CD4-positive, alpha-beta T cell treated with Interferon alpha-2 for 1 hour (primary cell): ENCODE data around the gene FAM72C.
"Not testable (repeated sequence)": the region's sequence is repeated elsewhere in the genome, so short reads cannot be mapped to it uniquely, and the experiment has no call there.

Experiments used
- DNase-seq, 2 donors: peaks; one replicate each; pipeline ENCODE4 v3.0.0-alpha.2; 2020 to 2022

The FAM72C gene

DNA sequence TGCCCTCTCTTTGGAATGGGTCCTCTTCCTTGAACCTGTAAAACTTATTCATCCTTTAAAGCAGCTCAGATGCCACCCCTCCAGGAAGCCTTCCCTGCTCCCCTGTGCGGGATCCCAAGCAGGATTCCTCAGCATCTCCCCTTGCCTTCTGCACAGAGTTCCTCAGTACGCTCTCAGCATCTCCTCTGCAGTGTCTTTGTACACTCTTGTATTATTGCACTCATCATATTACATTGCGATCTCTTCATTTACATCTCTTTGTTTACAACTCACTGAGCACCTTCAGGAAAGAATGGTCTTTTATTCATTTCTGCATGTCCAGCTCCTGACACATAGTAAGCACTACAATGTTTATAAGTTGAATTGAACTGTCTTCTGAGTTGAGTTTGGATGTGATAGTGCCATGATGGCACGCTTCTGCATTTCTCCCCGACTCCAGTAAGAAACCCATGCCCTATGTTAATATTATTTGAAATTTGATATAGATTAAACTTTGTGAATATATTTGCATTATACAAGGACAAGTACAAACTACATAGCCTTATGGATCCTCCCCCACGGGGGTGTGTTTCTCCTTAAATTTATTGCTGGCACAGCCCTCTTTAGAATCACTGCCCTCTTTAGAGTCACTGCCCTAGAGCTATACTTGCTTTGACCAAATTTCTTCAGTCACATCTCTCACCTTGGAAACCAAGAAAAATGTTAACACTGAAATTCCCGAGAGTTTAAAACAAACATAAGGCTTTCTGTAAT lies 13.1 kb upstream of the FAM72C start:
- not testable (repeated sequence) for DNase-seq

DNA sequence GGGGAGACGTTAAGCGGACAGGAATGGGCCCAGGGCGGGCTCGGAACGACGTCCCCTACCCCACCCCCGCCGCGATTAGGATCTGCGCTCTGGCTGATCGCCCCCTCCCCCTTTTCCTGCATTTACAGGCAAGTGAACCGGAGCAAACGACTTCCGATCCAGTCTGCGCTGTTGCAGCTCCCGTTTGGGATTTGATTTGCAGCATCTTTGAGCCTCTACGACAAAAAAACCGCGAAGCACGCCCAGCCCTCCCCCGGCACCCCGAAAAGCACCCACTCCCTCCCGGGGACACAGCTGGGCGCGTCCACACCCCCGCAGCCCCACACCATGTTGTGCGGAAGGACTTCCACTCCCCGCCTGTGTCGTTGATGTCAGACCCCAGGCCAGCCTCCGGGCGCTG lies 2.6 kb upstream of the FAM72C start:
- DNase-seq, result peak in 1 of 2 donors; percentile 1

DNA sequence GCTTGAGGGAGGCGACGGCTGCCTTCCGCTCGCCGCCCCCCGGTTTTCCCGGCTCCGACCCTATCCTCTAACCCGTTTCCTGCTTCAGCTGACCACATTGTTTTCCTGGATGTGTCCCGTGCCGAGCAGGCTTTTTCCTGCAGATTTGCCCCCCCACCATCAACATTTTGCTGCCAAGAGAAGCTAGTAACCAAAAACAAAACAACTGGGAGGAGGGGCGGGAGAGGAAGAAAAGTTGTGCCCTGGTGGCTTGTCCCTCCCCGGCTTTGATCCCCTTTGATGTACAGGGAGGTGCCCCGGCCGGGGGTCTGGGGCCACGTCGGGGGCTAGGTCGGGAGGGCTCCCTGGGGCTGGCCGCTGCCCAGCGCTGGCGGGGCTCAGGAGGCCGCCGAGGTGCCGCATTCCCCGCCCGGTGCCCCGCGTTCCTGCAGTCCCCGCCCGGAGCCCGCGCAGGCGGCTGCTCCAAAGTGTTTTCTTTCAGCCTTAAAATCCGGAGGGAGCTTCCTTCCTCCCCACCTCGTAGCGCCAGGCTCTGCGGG lies 2.2 kb upstream of the FAM72C start:
- DNase-seq, result not testable (repeated sequence)

DNA sequence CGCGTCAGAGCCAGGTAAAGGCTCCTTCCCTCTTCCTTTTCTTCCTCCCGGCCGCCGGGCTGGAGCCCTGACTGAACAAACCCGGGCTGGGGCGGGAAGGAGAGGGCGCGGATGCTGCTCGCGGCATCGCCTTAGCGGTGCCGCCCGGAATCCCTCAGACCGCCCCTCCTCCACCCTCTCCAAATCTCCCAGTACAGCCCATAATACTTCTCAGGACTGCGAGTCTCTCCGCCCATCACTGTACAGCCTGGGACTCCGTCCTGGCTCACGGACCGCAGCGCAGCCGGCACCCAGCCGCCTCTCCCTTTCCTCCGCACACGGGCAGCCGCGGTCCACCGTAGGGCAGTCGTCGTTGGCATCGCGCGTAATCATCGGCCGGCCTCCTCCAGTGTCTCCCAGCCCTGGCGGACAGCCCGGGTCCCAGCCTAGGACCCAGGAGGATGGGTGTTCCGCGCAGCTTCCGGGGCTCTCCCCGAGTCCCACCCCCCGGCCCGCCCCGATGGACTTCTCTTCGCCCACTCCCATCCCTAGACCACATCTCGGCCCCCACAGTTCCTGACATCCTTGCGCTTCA lies 1.1 kb upstream of the FAM72C start:
- DNase-seq, result not testable (repeated sequence)

DNA sequence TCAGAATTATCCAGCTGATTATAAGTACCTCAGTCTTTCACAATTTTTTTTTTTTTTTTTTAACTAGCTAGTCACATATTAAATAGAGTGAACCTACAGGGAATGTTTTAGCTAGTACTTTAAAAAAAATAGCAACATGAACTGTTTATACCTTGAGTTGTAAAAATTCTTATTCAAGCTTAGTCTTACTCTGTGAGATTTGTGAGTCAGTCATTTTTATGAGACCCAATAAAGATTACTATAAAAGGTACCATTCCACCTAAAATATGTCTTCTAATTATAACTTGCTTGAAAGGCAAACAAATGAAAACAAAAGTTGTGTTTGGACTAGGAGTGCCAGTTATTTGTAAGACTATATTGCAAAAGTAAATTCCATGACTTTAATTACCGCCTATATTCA lies 5.9 kb downstream of the FAM72C start:
- DNase-seq, result not testable (repeated sequence)

DNA sequence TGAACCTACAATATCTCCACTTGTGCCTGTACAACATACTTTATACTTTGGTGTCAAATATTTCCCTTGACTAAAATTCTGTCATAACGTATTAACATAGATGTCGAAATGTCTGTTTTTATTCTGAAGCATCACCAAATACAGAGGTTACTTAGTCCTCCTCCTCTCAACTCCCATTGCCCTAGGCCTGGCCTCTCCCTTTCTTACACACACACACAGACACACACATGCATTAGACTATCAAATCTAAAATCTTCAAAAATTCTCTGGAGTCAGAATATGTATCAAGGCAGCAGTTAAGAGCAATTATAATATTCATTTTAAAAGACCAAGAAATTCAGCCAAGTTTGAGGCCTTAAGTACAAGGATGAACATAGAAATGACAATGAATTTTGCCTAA lies 7.5 kb downstream of the FAM72C start:
- DNase-seq, result not testable (repeated sequence)

DNA sequence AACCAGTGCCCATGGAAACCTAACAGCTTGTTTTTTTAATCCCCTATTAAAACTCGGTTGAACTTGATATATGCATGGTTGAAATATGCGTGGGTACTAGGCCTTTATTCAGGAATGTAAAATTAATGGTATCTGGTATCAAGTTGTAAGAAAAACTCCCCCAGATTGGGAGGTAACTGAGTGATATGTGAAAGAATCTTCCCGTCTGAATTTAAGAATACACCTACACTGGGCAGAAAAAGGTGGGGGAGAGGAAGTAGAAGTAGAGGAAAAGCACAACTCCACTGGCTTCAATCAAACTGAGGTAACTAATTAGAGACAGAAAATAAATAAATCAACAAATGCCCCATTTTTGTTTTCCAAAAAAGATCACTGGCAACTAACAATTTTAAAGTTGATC lies 15.9 kb downstream of the FAM72C start:
- not testable (repeated sequence) for DNase-seq

DNA sequence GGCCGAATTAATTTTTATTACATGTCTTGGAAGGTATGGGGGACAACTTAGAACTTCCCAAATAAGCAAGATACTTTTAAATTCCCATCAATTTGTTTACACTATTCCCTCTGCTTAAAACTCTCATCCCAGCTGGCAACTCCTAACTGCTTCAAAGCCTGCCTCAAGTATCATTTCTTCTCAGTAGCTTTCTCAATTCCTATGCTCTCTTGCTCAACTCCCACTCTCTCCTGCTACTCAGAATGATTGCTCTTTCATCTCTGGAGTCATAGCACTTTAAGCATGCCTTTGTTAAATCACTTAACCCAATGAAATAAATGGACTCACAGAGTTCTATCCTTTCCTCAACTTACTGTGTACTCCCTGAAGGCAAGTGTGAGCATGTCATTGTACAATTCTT lies 18.9 kb downstream of the FAM72C start:
- DNase-seq, result not testable (repeated sequence)

DNA sequence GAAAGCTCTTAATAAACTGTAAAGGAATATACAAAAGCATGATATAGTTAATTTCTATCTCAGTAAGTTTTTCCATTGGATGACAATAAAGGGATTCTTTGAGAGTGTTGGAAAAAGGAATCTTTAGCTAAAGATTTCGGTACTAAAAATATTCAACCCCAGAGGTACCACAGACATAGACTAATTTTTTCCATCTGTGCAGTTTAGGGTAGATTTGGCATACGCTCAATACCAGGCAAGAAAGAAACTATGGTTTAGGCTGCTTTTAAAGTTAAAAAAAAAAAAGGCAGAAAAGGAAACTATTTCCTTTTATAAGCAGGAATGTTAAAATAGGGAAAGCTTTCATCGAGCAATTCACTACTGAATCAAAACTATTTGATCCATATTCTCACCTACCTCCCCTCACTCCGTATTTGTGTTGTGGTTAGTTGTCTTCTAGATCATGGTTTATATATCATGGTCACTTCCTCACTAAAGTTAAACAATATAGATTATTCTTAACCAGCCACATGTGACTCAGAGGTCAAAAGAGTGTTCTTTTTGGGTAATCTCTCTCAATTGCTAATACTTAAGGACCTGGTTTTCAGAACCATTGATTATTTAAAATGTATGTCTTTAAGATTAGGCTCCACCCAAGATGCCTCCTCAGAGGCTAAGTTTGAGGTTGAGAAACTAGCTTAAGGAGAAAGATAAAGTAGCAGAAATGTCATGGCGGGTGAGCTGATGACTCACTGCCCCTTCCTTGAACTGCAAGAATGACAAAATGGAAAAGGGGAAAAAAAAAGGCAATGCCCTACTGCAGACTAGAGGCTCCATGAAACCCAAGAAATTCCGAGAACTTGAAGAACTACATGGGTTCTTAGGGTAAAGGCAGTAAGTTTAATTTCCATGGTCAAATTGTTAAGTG lies 20.0 kb downstream of the FAM72C start:
- not testable (repeated sequence) for DNase-seq

DNA sequence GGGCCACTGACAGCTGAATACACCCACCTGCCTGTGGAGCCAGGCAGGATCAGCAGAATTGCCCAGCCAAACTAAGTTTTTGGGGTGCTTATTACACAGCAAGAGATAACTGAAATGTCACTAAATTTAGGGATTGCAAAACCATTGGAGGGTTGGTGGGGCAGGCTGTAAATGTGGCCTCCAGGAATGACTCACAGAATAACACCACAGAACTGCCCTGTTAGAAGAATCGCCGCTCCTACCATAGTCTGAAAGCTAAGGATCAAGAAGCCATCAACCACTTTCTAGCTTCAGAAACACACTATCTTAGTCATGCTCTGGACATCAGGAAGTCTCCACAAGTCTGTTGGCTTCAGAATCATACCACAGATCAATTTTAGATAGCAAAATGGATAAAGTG lies 24.0 kb downstream of the FAM72C start:
- not testable (repeated sequence) for DNase-seq

DNA sequence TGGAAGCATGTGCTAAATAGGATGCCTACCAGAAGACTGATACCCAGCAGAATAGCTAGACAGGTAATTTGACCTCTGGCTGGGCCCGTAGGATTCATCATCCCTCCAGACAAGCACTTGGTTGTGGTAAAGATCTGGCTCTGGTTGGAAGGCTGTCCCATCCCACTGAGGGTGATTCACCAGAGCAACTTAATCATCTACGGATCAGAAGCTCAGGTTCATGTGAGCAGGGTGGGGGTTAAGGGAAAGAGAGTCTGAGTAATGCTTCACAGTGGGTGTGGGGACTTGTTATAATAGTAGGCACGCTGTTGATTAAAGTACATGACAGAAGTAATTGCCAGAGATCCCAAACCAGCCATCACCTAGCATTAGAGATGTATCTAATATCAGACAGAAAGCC lies 26.5 kb downstream of the FAM72C start:
- not testable (repeated sequence) for DNase-seq

DNA sequence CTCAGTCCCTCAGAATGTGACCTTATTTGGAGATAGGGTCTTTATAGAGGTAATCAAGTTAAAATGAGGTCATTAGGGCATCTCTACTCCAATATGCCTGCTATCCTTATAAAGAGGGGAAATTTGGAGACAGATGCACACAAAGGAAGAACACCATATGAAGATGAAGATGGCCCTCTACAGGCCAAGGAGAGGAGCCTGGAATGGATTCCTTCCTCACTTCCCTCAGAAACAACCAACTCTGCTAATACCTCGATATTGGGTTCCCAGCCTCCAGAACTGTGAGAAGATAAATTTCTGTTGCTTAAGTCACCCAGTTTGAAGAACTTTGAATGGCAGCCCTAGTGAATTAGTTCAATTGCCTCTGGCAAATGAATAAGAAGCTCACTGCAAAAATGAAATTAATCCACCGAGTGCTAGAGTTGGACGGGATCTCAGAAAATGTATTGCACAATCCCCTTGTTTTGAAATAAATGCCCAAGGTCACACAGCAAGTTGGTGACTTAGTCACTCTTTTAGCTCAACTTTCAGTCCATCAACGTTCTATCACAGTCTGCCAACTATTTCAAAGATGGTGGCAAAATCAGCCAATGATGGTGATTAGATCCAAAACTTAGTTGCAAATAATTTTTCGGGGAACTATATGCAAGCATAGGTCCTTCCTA lies 27.1 kb downstream of the FAM72C start:
- DNase-seq, result not testable (repeated sequence)

DNA sequence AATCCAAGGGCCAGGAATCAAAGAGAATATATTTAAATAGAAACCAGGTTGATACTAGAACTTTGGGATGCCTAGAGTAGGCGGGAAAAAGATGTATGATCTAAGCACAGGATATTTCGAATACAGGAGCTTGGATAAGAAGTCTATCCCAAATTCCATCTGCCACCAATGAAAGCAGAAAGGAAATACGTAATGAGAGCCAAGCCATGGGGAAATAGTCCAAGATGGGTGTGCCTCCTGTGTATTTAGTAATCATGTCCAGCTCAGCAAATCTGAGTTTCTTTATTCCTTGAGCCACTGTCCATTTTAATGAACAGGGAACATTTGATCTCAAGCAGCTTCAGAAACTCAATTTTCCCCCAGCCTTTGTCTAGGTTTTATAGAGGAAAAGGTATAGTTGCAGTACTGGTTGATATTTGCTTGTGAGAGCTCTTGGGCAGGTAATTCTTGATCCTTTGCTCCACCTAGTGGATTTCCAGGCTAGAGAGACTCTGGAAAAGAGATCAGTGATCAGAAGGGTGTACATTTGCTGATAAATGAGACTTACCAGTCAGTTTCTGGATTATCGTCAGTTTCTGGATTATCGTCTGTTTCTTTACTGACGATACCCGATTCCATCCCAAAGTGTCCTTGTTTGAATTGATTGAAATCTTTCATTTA lies 28.3 kb downstream of the FAM72C start:
- DNase-seq, result not testable (repeated sequence)

DNA sequence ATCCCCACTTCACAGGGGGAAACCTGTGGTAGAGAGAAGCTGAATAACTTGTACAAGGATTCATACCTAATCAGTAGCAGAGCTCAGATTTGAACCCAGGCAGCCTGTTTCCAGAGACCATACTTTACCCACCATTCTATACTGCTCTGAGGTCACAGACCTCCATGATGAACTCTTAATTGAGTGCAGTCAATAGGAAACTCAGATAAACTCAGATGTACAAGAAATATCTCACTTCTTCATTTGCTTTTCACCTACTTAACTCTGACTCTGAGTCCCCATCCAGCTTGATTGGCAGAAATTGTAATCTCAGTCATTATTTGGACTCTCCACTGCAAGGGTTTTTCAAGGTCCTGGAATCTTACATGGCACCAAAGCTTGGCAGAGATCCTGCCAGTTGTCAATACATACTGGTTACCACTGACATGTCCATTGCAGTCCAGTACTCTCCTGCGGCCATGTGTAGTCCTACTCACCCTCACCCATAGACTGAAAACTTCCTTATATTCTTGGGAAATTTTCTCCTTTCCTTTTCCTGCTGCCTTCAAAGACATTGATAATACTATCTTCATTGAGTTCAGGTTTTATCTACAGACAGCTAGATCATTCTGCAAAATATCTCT lies 29.4 kb downstream of the FAM72C start:
- DNase-seq, result not testable (repeated sequence)

DNA sequence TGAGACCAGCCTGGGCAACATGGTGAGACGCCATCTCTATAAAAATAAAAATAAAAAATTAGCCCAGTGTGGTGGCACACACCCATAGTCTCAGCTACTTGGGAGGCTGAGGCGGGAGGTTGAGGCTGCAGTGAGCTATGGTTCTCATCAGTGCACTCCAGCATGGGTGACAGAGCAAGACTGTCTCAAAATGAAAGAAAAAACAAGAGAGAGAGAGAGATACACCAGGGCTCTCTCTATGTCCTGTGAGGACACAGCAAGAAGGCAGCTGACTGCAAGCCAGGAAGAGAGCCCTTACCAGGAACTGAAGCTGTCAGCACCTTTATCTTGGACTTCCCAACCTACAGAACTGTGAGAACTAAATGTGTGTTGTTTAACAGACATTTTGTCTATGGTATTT lies 32.1 kb downstream of the FAM72C start:
- DNase-seq, result not testable (repeated sequence)

DNA sequence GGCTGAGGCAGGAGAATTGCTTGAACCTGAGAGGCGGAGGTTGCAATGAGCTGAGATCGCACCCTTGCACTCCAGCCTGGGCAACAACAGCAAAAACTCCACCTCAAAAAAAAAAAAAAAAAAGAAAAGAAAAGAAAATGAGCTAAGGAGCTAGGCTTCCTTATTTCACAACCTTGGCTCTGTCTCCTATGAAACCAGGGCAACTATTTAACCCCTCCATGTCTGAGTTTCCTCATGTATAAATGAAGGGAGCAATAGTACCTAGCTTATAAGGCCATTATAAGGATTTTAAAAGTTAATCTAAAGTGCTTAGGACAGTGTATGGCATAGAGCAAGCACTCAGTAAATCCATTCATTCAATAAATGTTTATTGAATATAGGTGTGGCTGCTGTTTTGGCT lies 32.9 kb downstream of the FAM72C start:
- DNase-seq, result not testable (repeated sequence)

DNA sequence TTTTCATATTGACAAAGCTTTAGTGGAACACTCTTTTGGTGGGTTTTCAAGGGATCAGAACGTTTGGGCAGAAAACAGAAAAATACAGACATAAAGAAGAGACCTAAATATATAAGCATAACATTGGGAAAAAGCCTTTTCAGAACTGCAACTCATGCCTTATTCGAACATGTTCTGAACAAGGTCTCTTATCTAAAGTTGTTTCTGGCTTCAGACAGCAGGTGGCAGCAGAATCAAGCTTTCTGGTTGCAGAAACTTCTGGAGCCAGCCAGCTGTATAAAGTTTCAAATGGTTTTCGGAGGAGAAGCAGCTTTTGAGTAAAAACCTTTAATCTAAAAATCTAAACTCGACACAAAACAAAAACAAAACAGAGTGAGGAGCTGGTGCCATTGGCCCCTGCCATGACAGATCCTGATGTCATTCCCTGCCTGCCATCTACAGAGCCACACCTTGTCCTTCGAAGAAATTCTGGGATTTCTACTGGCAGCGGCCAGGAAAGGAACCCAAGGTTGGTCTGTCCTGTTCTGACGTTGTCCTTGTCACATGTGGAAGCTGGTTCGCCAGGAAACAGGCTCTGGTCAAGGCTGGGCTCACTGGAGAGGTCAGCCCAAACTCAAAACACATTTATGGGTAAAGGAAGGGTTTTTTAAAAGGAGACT lies 35.2 kb downstream of the FAM72C start:
- peak; percentile 37 to 61 for DNase-seq

DNA sequence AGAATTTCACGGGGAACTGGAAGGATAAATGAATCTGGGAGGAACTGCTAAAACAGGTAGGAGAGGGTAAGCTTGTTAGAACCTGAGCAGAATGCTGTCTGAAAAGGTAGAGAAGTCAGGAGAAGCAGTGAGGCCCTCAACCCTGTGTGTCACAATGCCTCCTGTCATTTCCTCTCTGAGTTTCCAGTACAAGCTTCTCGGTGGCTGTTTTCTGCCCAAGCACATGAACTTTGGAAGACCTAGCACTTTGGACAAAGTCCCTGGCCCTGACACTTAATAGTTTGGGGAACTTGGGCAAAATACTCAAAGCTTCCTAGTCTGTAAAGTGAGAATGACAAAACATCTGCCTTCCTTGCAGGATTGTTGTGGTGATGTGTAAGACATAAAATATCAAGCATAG lies 52.7 kb downstream of the FAM72C start:
- not testable (repeated sequence) for DNase-seq

DNA sequence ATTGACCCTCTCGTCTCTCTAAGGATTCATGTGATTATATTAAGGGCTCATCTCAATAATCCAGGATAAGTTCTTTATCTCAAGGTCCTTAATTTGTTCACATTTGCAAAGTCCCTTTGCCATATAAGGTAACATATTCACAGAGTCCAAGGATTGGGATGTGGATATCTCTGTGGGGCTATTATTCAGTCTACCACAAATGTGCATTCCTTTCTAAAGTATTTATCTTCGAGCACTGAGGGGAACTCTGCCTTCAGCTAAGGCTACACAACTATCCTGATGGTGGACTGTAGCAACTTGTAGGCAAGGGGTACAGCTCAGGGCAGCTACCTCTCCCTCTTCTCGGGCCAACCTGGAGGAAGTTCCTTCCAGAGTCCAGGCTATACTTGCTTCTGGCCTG lies 53.2 kb downstream of the FAM72C start:
- not testable (repeated sequence) for DNase-seq

DNA sequence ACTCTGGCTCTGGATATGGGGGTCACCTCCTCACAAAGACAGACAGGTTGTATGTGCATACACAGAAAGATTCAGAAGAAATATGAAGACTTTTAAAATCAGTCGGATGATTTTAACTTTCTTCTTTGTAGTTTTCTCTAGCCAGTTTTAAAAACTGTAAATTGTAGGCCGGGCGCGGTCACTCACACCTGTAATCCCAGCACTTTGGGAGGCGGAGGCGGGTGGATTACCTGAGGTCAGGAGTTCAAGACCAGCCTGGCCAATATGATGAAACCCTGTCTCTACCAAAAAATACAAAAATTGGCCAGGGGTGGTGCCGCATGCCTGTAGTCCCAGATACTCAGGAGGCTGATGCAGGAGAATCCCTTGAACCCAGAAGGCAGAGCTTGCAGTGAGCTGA lies 58.1 kb downstream of the FAM72C start:
- not testable (repeated sequence) for DNase-seq
